Posterior vena cava (tissue), 2 donors: ENCODE data around the gene ZNF648. TPM values are rescaled to one million over a fixed set of nuclear protein-coding genes. Genes with fewer than 3 reads are reported as not detected.
"Not testable (repeated sequence)": the region's sequence is repeated elsewhere in the genome, so short reads cannot be mapped to it uniquely, and the experiment has no call there.

ENCODE experiments used
- DNase-seq: peaks from one replicate; pipeline ENCODE4 v3.0.0-alpha.2; 2020; ENCODE audit warnings: low spot score
- intact Hi-C, 2 donors: fragments of 100-400 bp; cut with DNase I; formaldehyde crosslinking; loops; one replicate each; pipeline versions ENCODE4 v1.14.1 to v1.14.2; 2022 to 2023
- long read RNA-seq, 2 donors: library from polyadenylated mRNA; unstranded; transcript quantifications; one replicate each; pipeline ENCODE4 v2.0.0, GENCODE V29; 2020 to 2021
- total RNA-seq, 2 donors: library from RNA; stranded (reverse); fragmentation: NEBNext Ultra II Directional; extraction: Animal tissue kit (Norgen Biotek cat#: 25700); gene quantifications; one replicate each; pipeline ENCODE4 v1.2.1, GENCODE V29; 2021
- donor health status: DM: yes; HTN: yes; CAD: no.
- donor health status: DM: yes; HTN: yes; CAD: no.

The ZNF648 gene
- total RNA-seq, result not detected
- long read RNA-seq, donor 1, result 0 reads
- long read RNA-seq, donor 2, result 0 reads

GRCh38 chr1:182061594-182061993, at the start of gene ZNF648:
TSS of gene ZNF648 (minus strand) at chr1:182061712. CDS start at chr1:182058010, 3,702 bp downstream.
- intact Hi-C loops, result no loop called here
- DNase-seq, result no peak

GRCh38 chr1:182110635-182111034, 49.1 kb upstream of the ZNF648 start:
- intact Hi-C loops, result no loop called here
- DNase-seq, result no peak

- no peak for DNase-seq
- intact Hi-C loops, result no loop called here
Measured at GRCh38 chr1:182109771-182110170, 48.3 kb upstream of the ZNF648 start.

- intact Hi-C loops, result no loop called here
- DNase-seq, result no peak
Measured at GRCh38 chr1:182107209-182107608, 45.7 kb upstream of the ZNF648 start.

GRCh38 chr1:182102043-182102416, 40.5 kb upstream of the ZNF648 start:
- DNase-seq, result no peak
- intact Hi-C loops, result no loop called here

GRCh38 chr1:182101415-182102042, 40.0 kb upstream of the ZNF648 start:
- no peak for DNase-seq

GRCh38 chr1:182098301-182098700, 36.8 kb upstream of the ZNF648 start:
- intact Hi-C loops, result no loop called here
- no peak for DNase-seq

More at GRCh38 chr1:182101415-182102042, 40.0 kb upstream of the ZNF648 start:
- intact Hi-C loops, result loop anchor here in 1 of 2 donors (1.0 to 2.0 kb wide), 2 partner anchors 15 to 73 kb away; no protein-coding TSS in a partner anchor

- DNase-seq, result no peak
- intact Hi-C loops, result no loop called here
Measured at GRCh38 chr1:182095946-182096345, 34.4 kb upstream of the ZNF648 start.

- intact Hi-C loops, result not testable (repeated sequence)
Measured at GRCh38 chr1:182094514-182095005, 33.0 kb upstream of the ZNF648 start.

GRCh38 chr1:182093781-182094180, 32.3 kb upstream of the ZNF648 start:
- no peak for DNase-seq
- intact Hi-C loops, result no loop called here

More at GRCh38 chr1:182094514-182095005, 33.0 kb upstream of the ZNF648 start:
- not testable (repeated sequence) for DNase-seq

GRCh38 chr1:182092336-182092735, 30.8 kb upstream of the ZNF648 start:
- no peak for DNase-seq
- intact Hi-C loops, result no loop called here

- DNase-seq, result no peak
- intact Hi-C loops, result no loop called here
Measured at GRCh38 chr1:182091083-182091482, 29.6 kb upstream of the ZNF648 start.

GRCh38 chr1:182087719-182088350, 26.3 kb upstream of the ZNF648 start:
- intact Hi-C loops, result loop anchor here (2.0 to 5.0 kb wide), 3 partner anchors 49 to 309 kb away; no protein-coding TSS in a partner anchor

GRCh38 chr1:182087304-182087703, 25.8 kb upstream of the ZNF648 start:
- intact Hi-C loops, result loop anchor here (2.0 to 5.0 kb wide), 2 partner anchors 309 to 310 kb away; no protein-coding TSS in a partner anchor

More at GRCh38 chr1:182087719-182088350, 26.3 kb upstream of the ZNF648 start:
- no peak for DNase-seq

GRCh38 chr1:182086620-182087019, 25.1 kb upstream of the ZNF648 start:
- DNase-seq, result no peak
- intact Hi-C loops, result loop anchor here (1.0 to 5.0 kb wide), 3 partner anchors 15 to 311 kb away; no protein-coding TSS in a partner anchor

More at GRCh38 chr1:182087304-182087703, 25.8 kb upstream of the ZNF648 start:
- no peak for DNase-seq

- intact Hi-C loops, result loop anchor here (1.0 to 5.0 kb wide), 3 partner anchors 15 to 311 kb away; no protein-coding TSS in a partner anchor
- DNase-seq, result no peak
Measured at GRCh38 chr1:182086136-182086535, 24.6 kb upstream of the ZNF648 start.

- intact Hi-C loops, result loop anchor here (1.0 to 5.0 kb wide), 3 partner anchors 16 to 312 kb away; no protein-coding TSS in a partner anchor
Measured at GRCh38 chr1:182085726-182086125, 24.2 kb upstream of the ZNF648 start.

GRCh38 chr1:182084487-182085316, 23.2 kb upstream of the ZNF648 start:
- peak; percentile 96 for DNase-seq
- intact Hi-C loops, result loop anchor here (5.0 kb wide), 2 partner anchors 313 to 602 kb away; partner anchors contain the start of gene CACNA1E (in 1 of the 2)

More at GRCh38 chr1:182085726-182086125, 24.2 kb upstream of the ZNF648 start:
- DNase-seq, result no peak
